ENCODE measurements around the gene ACTR1A.

The ACTR1A gene

DNA sequence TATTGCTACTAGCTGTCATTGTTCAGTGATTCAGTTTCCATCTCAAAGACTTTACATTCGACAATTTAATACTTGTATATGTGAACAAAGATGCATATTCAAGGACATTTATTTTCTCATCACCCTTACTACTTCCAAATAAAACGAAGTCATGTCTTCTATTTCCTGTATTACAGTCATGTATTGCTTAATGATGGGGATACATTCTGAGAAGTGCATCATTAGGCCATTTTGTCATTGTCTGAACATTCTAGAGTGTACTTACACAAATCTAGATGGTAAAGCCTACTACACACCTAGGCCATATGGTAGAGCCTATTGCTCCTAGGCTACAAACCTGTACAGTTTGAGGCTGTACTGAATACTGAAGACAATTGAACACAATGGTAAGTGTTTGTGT lies 57.7 kb downstream of the ACTR1A start:
- Histone ChIP-seq H3K27ac (no peak overlapping the region), H3K27me3 (replicated peaks) (no peaks in the 10 kb centered on the region), H3K4me3 (ENCODE audit: low read depth, low read length) (no peak overlapping the region), H3K36me3 (replicated peaks) (no peaks in the 10 kb centered on the region)
- TF ChIP-seq, protein P1, sequence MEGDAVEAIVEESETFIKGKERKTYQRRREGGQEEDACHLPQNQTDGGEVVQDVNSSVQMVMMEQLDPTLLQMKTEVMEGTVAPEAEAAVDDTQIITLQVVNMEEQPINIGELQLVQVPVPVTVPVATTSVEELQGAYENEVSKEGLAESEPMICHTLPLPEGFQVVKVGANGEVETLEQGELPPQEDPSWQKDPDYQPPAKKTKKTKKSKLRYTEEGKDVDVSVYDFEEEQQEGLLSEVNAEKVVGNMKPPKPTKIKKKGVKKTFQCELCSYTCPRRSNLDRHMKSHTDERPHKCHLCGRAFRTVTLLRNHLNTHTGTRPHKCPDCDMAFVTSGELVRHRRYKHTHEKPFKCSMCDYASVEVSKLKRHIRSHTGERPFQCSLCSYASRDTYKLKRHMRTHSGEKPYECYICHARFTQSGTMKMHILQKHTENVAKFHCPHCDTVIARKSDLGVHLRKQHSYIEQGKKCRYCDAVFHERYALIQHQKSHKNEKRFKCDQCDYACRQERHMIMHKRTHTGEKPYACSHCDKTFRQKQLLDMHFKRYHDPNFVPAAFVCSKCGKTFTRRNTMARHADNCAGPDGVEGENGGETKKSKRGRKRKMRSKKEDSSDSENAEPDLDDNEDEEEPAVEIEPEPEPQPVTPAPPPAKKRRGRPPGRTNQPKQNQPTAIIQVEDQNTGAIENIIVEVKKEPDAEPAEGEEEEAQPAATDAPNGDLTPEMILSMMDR (IDR thresholded peaks at IDR 0.05; ENCODE audit: low read depth, low read length, missing control alignments): no peak
- in situ Hi-C loops (cut with HindIII; ENCODE audit: low pct_ligation_motif_present, low sequenced_read_pairs): no loop called here
- no peak for DNase-seq

DNA sequence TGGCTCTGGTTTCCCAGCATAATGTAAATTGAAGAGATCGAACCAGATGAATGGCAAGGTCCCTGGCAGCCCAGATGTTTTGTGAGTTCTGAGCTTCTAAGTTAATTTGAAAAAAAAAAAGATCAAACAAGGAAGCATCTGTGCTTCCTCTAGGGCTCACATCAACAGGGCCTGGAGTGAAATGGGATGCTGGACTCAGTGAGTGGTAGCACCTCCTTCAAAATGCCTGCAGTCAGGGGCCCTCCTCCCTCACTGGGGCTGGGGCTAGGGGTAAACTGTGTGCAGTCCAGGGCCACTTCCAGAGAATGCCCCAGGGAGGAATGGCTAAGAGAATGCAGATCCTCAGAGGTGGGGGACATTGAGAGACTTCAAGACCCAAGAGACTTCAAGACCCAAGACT lies 64.1 kb downstream of the ACTR1A start:
- DNase-seq: no peak
- Histone ChIP-seq H3K36me3 (replicated peaks) (no peaks in the 10 kb centered on the region), H3K27me3 (replicated peaks) (no peaks in the 10 kb centered on the region), H3K27ac (no peak overlapping the region), H3K4me3 (ENCODE audit: low read depth, low read length) (no peak overlapping the region)
- in situ Hi-C loops (cut with HindIII; ENCODE audit: low pct_ligation_motif_present, low sequenced_read_pairs): no loop called here
- TF ChIP-seq, protein P1 (IDR thresholded peaks at IDR 0.05; ENCODE audit: low read depth, low read length, missing control alignments): no peak

DNA sequence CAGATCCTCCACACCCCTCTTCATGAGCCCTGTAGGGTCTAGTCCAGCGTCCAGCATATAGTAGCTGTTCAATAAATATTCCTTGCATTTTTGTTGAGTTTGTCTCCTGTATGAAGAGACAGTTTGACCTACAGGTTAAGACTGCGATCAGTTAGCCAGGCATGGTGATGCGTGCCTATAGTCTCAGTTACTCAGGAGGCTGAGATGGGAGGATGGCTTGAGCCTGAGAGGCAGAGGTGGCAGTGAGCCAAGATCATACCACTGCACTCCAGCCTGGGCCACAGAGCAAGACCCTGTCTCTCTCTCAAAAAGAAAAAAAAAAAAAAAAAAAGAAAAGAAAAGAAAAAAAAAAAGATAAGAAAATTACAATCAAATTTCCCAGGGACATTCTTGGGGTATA lies 65.0 kb downstream of the ACTR1A start:
- no peaks in the 10 kb centered on the region for H3K27me3 ChIP-seq (replicated peaks)
- in situ Hi-C loops (cut with HindIII; ENCODE audit: low pct_ligation_motif_present, low sequenced_read_pairs): no loop called here

DNA sequence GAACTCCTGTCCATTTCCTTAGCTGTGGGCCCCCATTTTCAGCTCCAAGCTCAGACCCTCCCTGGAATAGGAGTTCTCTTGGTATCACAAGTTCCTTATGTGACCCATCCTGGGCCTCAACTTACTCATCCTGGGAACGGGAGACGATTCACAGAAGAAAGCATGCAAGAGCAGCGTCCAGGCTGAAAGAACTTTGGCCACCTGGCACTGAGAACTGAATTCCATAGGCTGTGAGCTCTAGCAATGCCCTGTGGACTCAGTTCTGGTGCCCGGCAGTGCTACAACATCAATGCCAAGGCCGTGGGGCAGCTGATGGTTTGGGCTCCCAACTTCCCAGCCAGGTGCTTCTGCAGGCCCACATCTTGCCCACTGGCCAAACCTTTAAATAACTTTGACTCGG lies 66.2 kb downstream of the ACTR1A start:
- no peak for DNase-seq
- TF ChIP-seq, protein P1 (IDR thresholded peaks at IDR 0.05; ENCODE audit: low read depth, low read length, missing control alignments): no peak
- H3K4me3 ChIP-seq (ENCODE audit: low read depth, low read length): no peak overlapping the region
- H3K27me3 ChIP-seq (replicated peaks): no peaks in the 10 kb centered on the region
- no peaks in the 10 kb centered on the region for H3K36me3 ChIP-seq (replicated peaks)
- H3K27ac ChIP-seq: no peak overlapping the region
- in situ Hi-C loops (cut with HindIII; ENCODE audit: low pct_ligation_motif_present, low sequenced_read_pairs): no loop called here

More for the DNA sequence above, 65.0 kb downstream of the ACTR1A start:
- Histone ChIP-seq H3K27ac (no peak overlapping the region), H3K4me3 (ENCODE audit: low read depth, low read length) (no peak overlapping the region), H3K36me3 (replicated peaks) (no peaks in the 10 kb centered on the region)
- DNase-seq: no peak
- TF ChIP-seq, protein P1 (IDR thresholded peaks at IDR 0.05; ENCODE audit: low read depth, low read length, missing control alignments): no peak

DNA sequence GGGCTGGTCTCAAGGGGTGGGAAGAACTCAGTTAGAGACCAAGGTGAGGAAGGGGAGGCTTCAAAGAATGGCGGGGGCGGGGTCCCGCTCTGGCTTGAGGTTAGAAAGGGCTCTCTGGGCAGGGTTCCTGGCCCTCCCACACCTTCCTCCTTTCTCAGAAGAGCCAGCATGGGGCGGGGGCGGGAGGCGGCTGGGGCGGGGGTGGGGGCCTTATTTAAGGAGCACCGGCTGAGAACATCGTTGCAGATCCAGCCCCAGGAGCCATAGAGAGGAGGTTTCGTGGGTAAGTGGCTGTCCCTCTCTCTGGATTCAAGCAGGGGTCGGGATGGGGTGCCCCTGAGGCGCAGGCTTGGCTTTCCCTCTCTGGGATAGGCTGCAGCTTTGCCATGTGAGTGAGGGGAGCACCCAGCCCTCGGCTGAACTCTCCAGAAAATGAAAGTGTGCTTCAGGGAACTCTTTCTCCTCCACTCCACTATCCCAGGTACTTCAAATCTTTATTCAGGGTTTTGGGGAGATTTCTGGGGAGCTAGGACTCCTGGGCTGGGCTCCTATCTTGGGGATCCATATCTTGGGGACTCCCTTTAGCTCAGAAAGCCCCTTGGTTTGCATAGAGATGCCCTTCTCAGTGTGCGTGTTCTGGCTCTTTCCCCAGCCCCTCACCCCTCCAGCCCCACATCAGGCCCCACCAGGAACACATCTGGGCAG lies 66.8 kb downstream of the ACTR1A start:
- TF ChIP-seq, protein P1 (IDR thresholded peaks at IDR 0.05; ENCODE audit: low read depth, low read length, missing control alignments): no peak
- H3K36me3 ChIP-seq (replicated peaks): no peaks in the 10 kb centered on the region
- H3K27ac ChIP-seq: no peak overlapping the region
- H3K27me3 ChIP-seq (replicated peaks): no peaks in the 10 kb centered on the region
- DNase-seq: no peak
- in situ Hi-C loops (cut with HindIII; ENCODE audit: low pct_ligation_motif_present, low sequenced_read_pairs): no loop called here
- peak overlapping the region; percentile 34 for H3K4me3 ChIP-seq (ENCODE audit: low read depth, low read length)

DNA sequence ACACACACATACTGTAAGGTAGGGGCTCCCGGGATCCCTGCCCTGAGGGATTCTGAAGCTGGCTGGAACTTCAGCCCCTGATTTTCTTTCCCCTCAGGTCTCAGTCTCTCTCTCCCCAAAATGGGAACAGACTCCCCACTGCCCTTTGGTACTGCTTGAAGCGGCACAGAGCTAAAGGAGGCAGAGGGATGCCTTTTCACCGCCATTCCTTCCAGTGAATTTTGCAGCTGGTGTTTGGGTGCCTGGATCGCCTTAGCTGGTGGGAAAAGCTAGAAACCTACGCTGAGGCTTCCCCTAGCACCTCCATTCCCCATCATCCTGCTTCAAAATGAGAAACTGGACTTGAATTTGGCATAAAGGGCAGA lies 67.4 kb downstream of the ACTR1A start:
- no peak overlapping the region for H3K27ac ChIP-seq
- no peak overlapping the region for H3K4me3 ChIP-seq (ENCODE audit: low read depth, low read length)
- TF ChIP-seq, protein P1 (IDR thresholded peaks at IDR 0.05; ENCODE audit: low read depth, low read length, missing control alignments): no peak

More for the DNA sequence above, 67.4 kb downstream of the ACTR1A start:
- Histone ChIP-seq H3K36me3 (replicated peaks) (no peaks in the 10 kb centered on the region), H3K27me3 (replicated peaks) (no peaks in the 10 kb centered on the region)
- DNase-seq: no peak
- in situ Hi-C loops (cut with HindIII; ENCODE audit: low pct_ligation_motif_present, low sequenced_read_pairs): no loop called here

All from brain microvascular endothelial cell (primary cell).